Measurements from ENCODE around the gene ALDOA.
A peak's percentile ranks its signal among the peaks of the same experiment; 100 is the strongest.

The ALDOA gene

GRCh38 chr16:30041841-30042240 lies 23.7 kb upstream of the ALDOA start:
- peak; percentile 57 for DNase-seq

- DNase-seq = no peak
These were observed 19.4 kb upstream of the ALDOA start for GRCh38 chr16:30046178-30046577.

GRCh38 chr16:30046588-30046987 lies 19.0 kb upstream of the ALDOA start:
- no peak for DNase-seq

- no peak for DNase-seq
These were observed 15.7 kb upstream of the ALDOA start for GRCh38 chr16:30049871-30050270.

GRCh38 chr16:30051518-30051917 lies 14.0 kb upstream of the ALDOA start:
- peak; percentile 86 for DNase-seq

- peak; percentile 91 for DNase-seq
These were observed 12.7 kb upstream of the ALDOA start for GRCh38 chr16:30052671-30053372.

GRCh38 chr16:30053376-30054015 lies 12.1 kb upstream of the ALDOA start:
- peak; percentile 84 for DNase-seq

GRCh38 chr16:30054451-30054850 lies 11.1 kb upstream of the ALDOA start:
- no peak for DNase-seq

- DNase-seq = no peak
These were observed 10.5 kb upstream of the ALDOA start for GRCh38 chr16:30054959-30055553.

GRCh38 chr16:30060346-30060745 lies 5.2 kb upstream of the ALDOA start:
- no peak for DNase-seq

GRCh38 chr16:30060836-30061554 lies 4.6 kb upstream of the ALDOA start:
- no peak for DNase-seq

- no peak for DNase-seq
These were observed 2.2 kb upstream of the ALDOA start for GRCh38 chr16:30063278-30063892.

- peak; percentile 49 for DNase-seq
These were observed 1.4 kb upstream of the ALDOA start for GRCh38 chr16:30063893-30064728.

- DNase-seq = no peak
These were observed 845 bp upstream of the ALDOA start for GRCh38 chr16:30064729-30065101.

- peak; percentile 57 for DNase-seq
These were observed 592 bp downstream of the ALDOA start for GRCh38 chr16:30065943-30066760.

- no peak for DNase-seq
These were observed 1.4 kb downstream of the ALDOA start for GRCh38 chr16:30066761-30067583.

GRCh38 chr16:30067584-30067916 lies 2.0 kb downstream of the ALDOA start:
- DNase-seq = no peak

- DNase-seq = no peak
These were observed 2.8 kb downstream of the ALDOA start for GRCh38 chr16:30068333-30068732.

- peak; percentile 31 for DNase-seq
These were observed 3.4 kb downstream of the ALDOA start for GRCh38 chr16:30068750-30069610.
